ENCODE results near the gene DGKZ. TPM values are rescaled to one million over a fixed set of nuclear protein-coding genes. Genes with fewer than 3 reads are reported as not detected.

Gene DGKZ
- total RNA-seq, 1 donor from 2014 or later: 12.5 TPM

- Histone ChIP-seq H3F3A (ENCODE audit: low read depth) (peaks cover 17% of the 10 kb centered on the region), H3K27me3 (no peaks in the 10 kb centered on the region), H3K9ac (no peak overlapping the region), H2AFZ (replicated peaks) (no peak overlapping the region), H3K4me3 (no peak overlapping the region), H3K4me2 (peak overlapping the region; percentile 35), H3K36me3 (no peaks in the 10 kb centered on the region), H3K9me3 (ENCODE audit: low read depth) (no peaks in the 10 kb centered on the region), H4K20me1 (ENCODE audit: low read depth) (peaks cover 54% of the 10 kb centered on the region), H3K4me1 (peaks cover 36% of the 10 kb centered on the region), H3K27ac (no peak overlapping the region), H3K79me2 (ENCODE audit: low read depth) (peaks cover 78% of the 10 kb centered on the region)
- H3K36me3 Mint-ChIP-seq: no peaks in the 10 kb centered on the region
- H3K9me3 Mint-ChIP-seq: no peaks in the 10 kb centered on the region
- DNase-seq (ENCODE audit: low spot score): peak; percentile 71
- peaks cover 13% of the 10 kb centered on the region for H3K27me3 Mint-ChIP-seq (ENCODE audit: insufficient read depth, low read depth)
- no peak overlapping the region for H3K27ac Mint-ChIP-seq
- TF ChIP-seq CTCF (IDR thresholded peaks at IDR 0.05) (peak; percentile 87), EZH2phosphoT487 (IDR thresholded peaks at IDR 0.05) (no peak), EZH2 (IDR thresholded peaks at IDR 0.05) (no peak)
- peaks cover 53% of the 10 kb centered on the region for H3K4me1 Mint-ChIP-seq
- H3K4me3 Mint-ChIP-seq: peak overlapping the region; percentile 46
Measured at GRCh38 chr11:46352063-46352841, 5.0 kb downstream of the DGKZ start.

GRCh38 chr11:46353698-46354097, 6.4 kb downstream of the DGKZ start:
- DNase-seq (ENCODE audit: low spot score): no peak
- Mint-ChIP-seq H3K4me1 (peaks cover 47% of the 10 kb centered on the region), H3K4me3 (no peak overlapping the region), H3K27me3 (ENCODE audit: insufficient read depth, low read depth) (peaks cover 11% of the 10 kb centered on the region), H3K36me3 (no peaks in the 10 kb centered on the region), H3K27ac (no peak overlapping the region), H3K9me3 (no peaks in the 10 kb centered on the region)
- Histone ChIP-seq H3K27ac (no peak overlapping the region), H2AFZ (replicated peaks) (no peak overlapping the region), H4K20me1 (ENCODE audit: low read depth) (peaks cover 49% of the 10 kb centered on the region), H3K4me2 (peak overlapping the region; percentile 15), H3K79me2 (ENCODE audit: low read depth) (peaks cover 79% of the 10 kb centered on the region), H3K9ac (no peak overlapping the region), H3K36me3 (no peaks in the 10 kb centered on the region), H3F3A (ENCODE audit: low read depth) (peaks cover 17% of the 10 kb centered on the region), H3K4me3 (no peak overlapping the region), H3K27me3 (no peaks in the 10 kb centered on the region), H3K9me3 (ENCODE audit: low read depth) (no peaks in the 10 kb centered on the region), H3K4me1 (peaks cover 33% of the 10 kb centered on the region)
- TF ChIP-seq EZH2 (IDR thresholded peaks at IDR 0.05): no peak

- peaks cover 17% of the 10 kb centered on the region for H3F3A ChIP-seq (ENCODE audit: low read depth)
- no peak overlapping the region for H3K9ac ChIP-seq
- H3K79me2 ChIP-seq (ENCODE audit: low read depth): peaks cover 83% of the 10 kb centered on the region
- Mint-ChIP-seq H3K27me3 (ENCODE audit: insufficient read depth, low read depth) (peaks cover 9% of the 10 kb centered on the region), H3K4me1 (peaks cover 43% of the 10 kb centered on the region), H3K27ac (peak overlapping the region; percentile 57), H3K36me3 (no peaks in the 10 kb centered on the region), H3K4me3 (no peak overlapping the region), H3K9me3 (no peaks in the 10 kb centered on the region)
- H3K36me3 ChIP-seq: no peaks in the 10 kb centered on the region
- TF ChIP-seq EZH2 (IDR thresholded peaks at IDR 0.05): no peak
- no peak for TF ChIP-seq CTCF (IDR thresholded peaks at IDR 0.05)
- no peak for TF ChIP-seq EZH2phosphoT487 (IDR thresholded peaks at IDR 0.05)
- H3K4me3 ChIP-seq: no peak overlapping the region
- no peak for DNase-seq (ENCODE audit: low spot score)
- H3K4me1 ChIP-seq: peaks cover 42% of the 10 kb centered on the region
- H3K9me3 ChIP-seq (ENCODE audit: low read depth): no peaks in the 10 kb centered on the region
- H4K20me1 ChIP-seq (ENCODE audit: low read depth): peaks cover 41% of the 10 kb centered on the region
- H3K27me3 ChIP-seq: no peaks in the 10 kb centered on the region
- no peak overlapping the region for H2AFZ ChIP-seq (replicated peaks)
- no peak overlapping the region for H3K4me2 ChIP-seq
- H3K27ac ChIP-seq: no peak overlapping the region
Measured at GRCh38 chr11:46356924-46357482, 9.7 kb downstream of the DGKZ start.

- Histone ChIP-seq H3K4me2 (no peak overlapping the region), H3K79me2 (ENCODE audit: low read depth) (peaks cover 83% of the 10 kb centered on the region), H3K4me1 (peaks cover 38% of the 10 kb centered on the region), H3K9ac (no peak overlapping the region), H2AFZ (replicated peaks) (no peak overlapping the region), H3K27me3 (no peaks in the 10 kb centered on the region), H3K9me3 (ENCODE audit: low read depth) (no peaks in the 10 kb centered on the region), H3K36me3 (no peaks in the 10 kb centered on the region), H3F3A (ENCODE audit: low read depth) (peaks cover 17% of the 10 kb centered on the region), H4K20me1 (ENCODE audit: low read depth) (peaks cover 39% of the 10 kb centered on the region), H3K27ac (no peak overlapping the region), H3K4me3 (no peak overlapping the region)
- H3K27ac Mint-ChIP-seq: no peak overlapping the region
- peaks cover 9% of the 10 kb centered on the region for H3K27me3 Mint-ChIP-seq (ENCODE audit: insufficient read depth, low read depth)
- no peak overlapping the region for H3K4me3 Mint-ChIP-seq
- H3K36me3 Mint-ChIP-seq: no peaks in the 10 kb centered on the region
- DNase-seq (ENCODE audit: low spot score): no peak
- H3K9me3 Mint-ChIP-seq: no peaks in the 10 kb centered on the region
- TF ChIP-seq CTCF (IDR thresholded peaks at IDR 0.05) (no peak), EZH2phosphoT487 (IDR thresholded peaks at IDR 0.05) (no peak), EZH2 (IDR thresholded peaks at IDR 0.05) (no peak)
- peaks cover 46% of the 10 kb centered on the region for H3K4me1 Mint-ChIP-seq
Measured at GRCh38 chr11:46357483-46357936, 10.2 kb downstream of the DGKZ start.

Measured in neural progenitor cell (in vitro differentiated cells).